ENCODE data around the gene SDCCAG8.

The SDCCAG8 gene

DNA sequence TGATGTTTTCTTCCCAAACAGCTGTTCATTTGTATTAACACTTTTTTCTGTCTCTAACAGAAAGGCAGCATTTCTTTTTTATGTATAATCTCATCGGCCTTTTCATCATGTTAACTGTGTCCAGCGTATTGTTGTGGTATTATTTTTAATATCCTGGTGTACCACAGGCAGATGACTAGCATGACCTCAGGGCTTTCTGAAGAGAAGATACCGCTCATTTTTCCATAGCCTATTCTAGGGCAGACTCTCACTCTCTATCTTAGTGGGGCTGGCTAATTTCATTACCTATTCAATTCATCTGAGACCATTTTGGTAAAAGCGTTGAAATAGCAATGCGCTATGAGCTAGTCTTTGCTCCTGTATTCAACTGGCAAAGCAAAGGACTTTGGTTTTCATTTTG, 209.9 kb downstream of the SDCCAG8 start:
- DNase-seq: no peak

DNA sequence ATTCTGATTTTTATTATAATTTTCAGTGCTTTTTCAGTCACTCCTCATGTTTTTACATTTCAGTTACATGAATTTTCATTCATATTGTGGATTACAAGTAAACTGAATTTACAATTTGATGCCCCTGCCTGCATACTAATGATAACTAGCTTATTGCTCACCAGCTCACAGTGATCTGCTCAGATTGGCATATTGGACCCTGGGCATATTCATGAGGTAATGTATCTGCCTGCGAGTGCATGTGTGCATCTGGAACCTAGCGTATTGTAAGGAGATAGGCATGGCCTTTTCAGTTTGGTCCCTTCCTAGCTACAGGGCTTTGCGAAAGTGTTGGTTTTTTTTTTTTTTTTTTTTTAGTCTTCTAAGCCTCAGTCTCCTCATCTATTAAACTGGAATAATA, 213.7 kb downstream of the SDCCAG8 start:
- DNase-seq: no peak

DNA sequence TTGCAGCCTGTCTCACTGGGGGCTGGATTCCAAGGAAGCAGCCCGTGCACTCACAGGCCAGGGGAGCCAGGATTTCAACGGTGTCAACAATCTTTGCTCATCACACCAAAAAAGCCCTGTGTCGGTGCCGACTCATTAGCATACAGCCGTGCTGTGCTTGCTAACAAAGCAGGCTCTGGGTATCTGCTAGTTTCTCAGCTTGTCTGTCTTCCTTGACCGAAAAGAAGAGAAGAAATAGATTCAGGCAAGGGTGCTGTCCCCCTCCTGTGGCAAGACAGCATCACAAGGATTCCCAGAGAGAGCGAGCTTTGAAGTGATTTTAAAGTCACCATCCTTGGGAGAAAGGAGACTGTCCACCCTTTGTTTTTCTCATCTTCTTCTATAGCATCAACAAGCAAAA, 214.7 kb downstream of the SDCCAG8 start:
- DNase-seq: no peak

DNA sequence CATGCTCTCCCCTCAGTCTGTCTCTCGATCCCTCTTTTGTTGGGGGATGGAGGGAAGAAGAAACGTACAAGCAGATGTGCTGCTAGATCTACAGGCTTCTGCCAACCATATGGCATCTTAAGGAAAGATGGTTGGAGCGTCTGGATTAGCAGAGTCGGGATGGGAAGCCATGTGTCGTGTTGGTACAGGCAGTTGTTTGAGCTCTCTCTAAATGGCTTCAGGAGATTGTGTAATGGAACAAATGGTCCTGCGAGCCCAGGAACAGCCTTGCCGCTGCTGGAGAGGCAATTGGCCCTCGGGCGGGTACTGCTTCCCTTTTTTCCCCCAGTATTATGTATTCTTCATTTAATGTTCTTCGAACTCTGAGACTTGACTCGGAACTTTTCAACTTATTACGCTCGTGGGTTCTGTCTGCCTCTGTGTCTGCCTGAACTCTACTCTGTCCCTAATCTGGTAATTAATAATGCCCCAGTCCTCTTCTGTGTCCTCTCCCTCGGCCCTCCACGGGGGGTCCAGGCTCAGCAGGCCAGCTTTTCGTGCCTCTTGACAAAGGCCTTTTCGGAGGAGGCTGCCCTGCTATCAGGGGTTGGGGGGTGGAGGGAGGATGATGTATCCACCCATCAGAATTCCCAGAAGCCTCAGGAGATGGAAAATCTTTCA, 215.3 kb downstream of the SDCCAG8 start:
- DNase-seq: no peak

DNA sequence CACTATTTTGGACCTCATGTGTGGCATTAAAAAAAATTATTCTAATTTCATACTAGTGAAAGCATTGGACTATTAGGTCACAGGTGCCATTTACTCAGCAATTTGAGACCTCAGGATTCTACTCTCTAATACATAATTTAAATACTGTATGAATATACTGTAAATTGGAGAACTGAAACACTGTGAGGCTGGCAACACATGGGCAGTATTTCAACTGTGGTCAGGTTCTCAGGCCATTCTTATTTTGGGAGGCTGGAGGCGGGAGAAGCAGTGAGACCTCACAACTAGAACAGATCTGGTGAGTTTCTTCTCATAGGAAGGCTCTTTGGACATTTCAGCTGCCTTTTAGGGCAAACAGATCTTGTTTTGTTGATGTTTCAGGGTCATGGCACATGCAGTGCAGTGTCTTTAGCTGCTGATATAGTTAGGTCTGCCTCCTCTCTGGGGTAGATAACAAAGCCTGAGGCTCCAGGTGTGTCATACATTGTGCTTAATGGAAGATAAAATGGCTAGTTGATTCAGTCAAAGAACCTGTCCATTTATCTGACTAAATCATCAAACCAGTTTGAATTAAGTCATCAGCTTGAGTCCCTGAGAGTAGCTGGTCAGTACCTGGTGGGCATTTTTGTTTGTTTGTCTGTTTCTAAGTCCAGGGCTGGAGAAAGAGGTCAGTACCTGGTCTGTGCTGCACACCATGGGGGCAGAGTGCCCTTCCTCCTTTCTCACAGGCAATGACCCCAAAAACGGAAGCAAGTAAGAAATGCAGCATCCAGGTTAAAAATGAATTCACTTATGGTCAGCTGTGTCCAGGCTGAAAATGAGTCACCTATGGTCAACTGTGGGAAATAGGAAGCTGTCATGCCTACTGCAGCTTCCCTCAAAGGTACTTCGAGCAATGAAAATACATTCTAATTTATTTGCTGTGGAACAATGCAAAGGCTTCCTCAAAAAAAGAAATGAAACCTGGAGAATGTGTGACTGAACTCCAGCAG, 216.2 kb downstream of the SDCCAG8 start:
- DNase-seq: no peak

DNA sequence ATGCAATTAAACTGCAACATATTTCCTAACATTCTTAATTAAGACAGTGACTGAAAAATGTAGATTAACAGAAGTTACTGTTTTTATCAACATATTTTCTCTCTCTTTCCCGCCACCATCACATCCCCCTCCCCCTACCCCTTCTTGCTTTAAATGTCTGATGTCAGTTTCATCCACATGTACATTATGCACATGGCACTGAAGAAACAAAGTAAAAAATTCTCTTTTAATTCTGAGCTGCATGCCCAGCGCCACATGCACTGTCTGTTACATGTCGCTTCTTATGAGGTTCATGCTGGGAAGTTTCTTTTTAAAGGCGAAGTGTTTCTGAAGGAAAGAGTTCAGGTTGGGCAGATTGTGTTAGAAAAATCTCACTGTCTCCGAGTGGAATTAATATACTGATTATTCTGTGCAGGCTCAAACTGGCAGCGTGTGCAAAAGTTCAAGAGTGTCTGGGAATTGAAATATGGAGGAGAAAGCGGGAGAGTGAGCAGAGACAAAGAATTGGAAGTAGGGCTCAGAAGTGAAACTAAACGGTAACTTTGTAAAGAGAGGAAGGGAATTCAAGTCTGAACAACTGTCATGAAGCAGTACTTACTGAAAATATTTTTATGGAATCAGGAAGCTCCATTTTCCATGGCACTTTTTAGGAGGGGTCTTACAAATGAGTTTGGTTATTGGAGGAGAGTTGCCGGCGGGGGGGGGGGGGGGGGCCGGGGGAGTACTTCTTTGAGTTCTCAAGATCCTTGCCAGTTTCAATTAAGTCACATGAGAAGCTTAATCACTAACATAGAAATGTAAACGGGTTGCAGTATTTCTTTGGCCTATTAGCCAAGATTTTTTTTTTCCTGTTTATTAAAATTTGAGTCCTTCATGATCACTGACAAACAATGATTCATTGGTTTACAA, 217.6 kb downstream of the SDCCAG8 start:
- DNase-seq: no peak

DNA sequence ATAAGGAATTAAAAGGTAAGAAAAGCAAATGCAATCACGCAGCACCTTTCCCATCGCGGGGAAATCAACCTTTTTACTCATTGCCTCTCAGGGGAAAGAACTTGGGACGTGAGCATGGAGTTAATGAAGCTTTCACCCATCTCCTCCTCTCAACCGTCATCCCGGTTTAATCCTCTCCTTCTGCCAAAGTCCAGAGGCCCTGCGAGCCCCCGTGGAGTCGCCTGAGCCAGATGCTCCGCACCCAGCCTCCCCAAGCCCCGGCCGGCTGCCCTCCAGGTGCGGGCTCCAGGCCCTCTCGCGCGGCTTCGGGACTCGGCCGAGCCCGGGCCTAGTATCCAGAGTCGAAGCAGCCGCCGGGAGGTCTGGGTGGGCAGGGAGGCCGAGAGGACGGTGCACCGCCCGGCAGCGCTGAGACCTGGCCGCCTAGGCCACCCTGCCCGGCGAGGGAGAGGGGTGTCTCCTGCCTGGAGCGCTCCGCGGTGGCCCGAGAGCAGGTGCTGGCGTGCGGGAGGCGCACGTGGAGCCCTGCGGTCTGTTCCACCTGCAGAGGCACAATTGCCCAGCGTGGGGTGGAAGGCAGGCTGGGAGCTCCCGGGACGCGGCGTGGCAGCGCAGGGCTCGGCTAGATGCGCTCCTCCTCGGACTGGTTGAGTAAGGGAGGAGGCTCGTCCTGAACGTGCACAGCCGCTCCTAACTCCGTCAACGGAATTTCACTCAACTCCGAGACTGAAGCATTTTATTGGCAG, 218.5 kb downstream of the SDCCAG8 start:
- no peak for DNase-seq

DNA sequence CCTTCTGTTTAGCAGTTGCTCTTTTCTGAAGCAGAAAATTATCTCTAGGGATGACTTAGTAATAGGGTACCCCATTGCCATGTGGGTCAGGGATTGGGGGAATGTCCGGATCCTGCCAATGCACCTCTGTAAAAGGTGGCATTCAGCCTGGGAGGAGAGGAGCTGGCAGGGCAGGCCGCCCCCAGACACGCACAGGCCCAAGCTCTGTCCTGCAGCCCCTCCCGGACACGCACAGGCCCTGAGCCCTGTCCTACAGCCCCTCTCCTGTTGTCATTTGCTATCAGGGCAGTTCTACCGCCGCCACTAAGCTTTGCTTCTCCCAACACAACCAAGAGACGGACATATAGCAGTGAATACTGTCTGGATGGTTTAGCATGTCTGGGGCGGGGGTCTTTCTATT, 219.1 kb downstream of the SDCCAG8 start:
- no peak for DNase-seq

DNA sequence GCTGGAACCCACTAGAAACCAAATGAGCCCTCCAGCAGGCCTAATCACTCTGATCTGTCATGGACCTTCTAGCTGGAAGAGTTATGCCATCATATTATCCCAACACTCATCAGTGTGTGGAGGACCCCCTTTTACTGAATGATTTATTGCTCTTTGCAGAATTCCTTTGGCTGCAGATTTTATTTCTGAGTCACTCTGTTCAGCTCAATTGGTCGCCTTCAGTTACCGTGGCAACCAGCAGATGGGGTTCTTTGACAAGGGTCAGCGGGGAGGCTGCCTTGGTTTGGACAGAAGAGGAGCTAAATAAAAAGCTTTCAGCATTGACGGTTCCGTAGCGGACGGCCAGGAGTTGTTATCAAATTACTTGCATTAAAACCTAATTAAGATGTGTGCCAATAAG, 220.1 kb downstream of the SDCCAG8 start:
- no peak for DNase-seq

DNA sequence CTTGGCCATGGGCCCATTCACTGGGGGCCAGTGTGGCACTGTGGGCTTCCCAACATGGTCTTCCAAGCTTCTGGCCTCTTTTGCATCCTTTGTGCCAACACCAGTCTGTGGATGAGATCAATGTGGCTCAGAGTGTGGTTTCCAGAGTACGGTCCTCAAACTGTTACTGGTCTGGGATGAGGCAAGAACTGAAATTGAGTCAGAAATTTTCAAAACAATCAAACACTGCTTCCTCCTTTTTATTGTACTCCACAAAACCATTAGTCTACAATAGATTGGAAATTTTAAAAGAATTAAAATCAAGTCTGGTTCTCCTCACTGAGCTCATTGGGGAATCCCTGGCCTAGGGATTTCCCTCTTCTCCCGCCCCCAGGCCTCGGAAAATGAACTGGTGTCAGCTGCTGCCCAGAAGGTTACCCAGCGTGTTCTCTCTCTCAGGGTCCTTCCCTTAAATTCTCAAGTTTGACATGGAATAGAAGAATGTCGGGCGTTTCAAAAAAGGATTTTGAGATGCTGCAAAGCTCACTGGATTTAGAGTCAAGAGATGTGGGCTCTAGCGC, 222.0 kb downstream of the SDCCAG8 start:
- DNase-seq: no peak

DNA sequence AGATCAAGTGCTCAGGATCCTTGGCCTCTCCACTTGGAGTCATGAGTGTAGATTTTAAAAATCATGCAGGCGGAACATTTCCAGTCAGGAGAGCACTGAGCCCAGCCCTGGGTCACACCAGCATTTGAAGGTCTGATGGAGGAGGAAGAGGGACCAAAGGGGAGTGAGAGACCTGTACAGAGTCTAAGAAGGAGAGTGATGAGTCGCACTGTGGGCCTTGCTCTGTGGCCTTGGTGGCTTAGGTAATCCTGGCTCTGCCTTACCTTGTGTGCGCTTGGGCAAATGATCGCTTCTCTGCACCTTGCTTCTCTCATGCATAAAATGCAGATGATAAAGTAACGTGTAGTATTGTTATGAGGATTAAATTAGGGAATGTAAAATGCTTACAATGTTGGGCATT, 225.3 kb downstream of the SDCCAG8 start:
- no peak for DNase-seq

DNA sequence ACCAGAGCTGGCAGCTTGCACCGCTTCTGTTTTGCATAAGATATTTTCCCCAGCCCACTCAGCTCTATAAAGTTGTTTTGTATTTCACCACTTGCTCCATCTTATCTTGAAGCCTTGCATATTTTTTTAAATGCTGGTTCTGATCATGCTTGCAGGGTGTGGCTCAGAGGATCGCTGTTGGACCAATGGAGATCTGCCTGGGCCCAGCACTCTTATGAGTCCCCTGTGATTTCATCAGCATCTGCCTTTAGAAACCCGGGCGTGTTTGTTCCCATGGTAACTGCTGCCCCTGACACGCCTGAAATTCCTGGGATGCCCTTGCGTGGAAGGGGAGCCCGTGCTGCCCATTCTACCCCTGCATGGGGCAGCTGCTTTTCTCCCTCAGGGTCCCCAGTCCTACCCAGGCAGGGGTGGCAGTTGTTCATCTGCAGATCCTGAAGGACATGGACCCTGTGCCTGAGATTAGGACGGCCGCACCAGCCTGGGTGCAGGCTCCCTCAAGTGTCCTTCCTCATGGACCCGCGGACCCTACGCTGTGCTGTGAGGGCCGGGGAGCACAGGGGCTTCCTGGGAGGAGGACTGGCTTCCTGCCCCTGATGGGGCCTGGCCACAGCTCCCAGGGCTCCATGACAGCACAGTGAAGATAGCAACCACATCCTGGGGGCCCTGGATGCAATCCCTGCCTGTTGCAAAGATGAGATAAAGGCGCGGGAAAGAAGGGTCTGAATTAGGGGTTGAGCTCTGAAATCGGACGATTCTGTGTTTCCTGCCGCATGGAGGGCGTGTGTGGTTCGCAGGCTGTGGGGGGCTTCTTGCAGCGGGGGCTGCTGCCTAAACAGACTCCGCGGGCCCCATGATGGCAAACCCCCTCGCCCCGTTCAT, 226.5 kb downstream of the SDCCAG8 start:
- DNase-seq: no peak

DNA sequence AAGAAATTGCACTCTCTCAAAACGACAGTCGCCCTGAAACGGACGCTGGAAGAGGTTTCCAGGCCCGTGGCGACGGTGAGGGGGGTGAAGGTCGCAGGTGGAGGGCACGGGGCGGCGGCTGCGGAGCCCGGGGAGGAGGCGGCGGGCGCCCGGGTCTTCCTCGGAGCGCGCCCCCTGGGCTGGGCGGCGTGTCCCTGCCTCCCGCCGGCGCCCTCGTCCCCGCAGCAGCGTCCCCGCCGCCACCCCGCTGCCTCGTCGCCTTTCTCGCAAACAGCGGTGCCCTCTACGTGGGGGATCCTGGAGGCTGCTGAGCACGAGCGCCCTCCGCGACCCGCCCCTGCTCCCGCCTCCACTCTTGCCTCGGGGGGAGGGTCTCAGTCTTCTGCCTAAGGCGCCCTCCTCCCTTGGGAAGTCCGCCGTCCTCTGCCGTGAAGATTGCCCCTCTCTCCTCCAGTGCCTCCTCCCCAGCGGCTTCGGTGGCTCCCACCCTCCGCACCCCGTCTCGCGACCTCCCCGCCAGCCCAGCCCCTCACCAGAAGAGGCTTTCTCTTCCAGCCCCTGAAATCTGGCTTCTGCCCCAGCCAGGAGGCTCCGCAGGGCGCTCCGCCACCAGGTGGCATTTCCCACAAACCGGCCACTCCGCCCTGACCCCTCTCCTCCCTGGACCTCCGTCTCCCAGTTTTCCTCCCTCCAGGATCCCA, 227.4 kb downstream of the SDCCAG8 start:
- no peak for DNase-seq

DNA sequence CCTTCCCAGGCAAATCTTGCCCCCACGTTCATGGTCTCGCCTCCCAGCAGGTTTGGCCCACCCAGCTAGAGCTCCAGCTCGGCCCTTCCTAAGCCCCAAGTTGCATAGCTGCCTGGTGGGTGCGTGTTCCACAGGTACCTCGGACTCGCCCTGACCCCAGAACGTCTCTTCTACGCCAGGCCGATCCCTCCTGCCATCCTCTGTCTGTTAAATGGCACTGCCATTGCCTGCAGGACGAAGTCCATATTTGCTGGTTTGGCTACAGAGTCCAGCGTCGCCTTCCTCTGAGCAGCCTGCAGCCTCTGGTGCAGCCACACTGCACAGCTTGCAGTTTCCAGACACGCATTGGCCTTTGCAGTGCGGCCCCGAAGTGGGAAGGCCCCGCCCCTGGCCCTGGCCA, 228.1 kb downstream of the SDCCAG8 start:
- DNase-seq: no peak

DNA sequence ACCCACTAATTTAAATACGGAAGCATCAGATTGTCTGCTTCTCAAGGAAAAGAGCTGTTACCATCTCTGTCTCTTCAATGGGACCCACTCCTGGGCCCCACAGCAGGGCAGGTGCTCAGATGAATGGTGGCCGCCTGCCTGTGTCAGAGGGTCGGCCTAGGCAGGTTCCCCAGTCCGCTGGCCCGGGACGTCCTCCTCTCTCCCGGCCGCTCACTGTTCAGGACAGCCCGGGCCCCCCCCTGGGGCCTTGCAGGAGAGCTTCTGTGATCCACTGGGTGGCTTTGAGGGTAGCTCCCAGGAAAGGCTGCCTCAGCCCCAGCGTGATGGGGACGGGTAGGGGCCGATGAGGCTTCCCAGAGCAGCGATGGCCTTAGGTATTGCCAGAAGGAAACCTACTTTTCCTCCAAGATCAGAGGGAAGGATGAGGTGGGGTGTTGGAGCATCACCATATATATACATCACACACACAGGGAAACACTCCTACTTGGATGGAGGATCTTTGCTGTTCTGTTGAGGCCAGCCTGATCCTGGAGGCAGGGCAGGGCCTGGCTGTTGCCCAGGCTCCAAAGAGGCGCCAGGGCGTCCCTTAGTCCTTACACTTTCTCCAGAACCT, 231.3 kb downstream of the SDCCAG8 start:
- DNase-seq: no peak

DNA sequence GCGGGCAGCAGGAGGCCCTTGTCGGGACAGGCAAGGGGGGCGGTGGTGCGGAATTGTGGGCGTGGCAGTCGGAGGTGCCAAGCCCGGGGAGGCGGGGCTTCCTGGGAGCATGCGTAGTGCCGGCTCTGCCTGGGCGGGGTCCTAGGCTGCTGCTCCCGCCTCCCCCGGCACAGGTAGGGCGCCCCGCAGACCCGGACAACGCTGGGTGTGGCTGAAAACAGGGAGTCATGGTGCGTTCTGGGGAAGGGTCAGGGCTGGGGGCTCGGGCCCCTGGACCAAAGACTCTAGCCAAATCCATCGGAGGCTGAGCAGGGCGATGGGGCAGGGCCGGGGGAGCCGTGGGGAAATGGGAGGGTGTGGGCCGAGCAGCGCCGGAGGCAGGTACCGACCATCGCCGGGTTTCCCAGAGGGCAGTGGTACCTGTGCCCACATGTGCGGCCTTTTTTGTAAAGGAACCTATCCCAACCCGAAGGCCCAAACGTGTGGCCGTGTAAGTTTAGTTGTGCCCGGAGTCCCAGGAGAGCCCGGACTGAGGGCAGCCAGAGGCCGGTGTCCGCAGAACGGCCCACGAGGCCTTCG, 231.9 kb downstream of the SDCCAG8 start:
- peak; percentile 33 for DNase-seq

DNA sequence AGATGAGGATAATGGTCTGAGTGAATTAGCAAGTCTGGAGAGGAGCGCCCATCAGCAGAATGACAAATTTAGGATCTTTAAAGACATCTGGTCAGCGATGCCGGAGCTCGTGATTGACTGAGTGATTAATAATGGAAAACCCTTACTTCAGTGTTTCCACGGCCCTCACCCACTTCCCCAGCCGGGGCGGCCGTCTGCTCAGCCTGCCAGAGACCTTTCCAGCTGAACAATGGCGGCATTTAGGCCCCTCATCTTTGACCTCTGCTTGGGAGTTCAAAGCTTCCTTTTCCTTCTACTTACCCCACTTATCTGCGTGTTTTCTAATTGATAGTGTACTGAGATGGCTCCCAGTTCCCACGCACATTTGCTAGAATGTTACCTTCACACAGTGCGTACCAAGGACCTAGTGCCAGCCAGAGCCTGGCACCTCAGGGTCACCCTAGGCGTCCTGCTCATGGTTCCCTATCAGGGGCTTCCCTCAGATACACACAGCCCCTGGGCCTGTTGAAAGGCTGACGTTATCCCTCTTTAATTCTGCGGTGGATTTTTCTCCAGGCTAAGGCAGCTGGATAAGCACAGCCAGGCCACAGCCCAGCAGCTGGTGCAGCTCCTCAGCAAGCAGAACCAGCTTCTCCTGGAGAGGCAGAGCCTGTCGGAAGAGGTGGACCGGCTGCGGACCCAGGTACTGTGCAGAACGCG, 232.8 kb downstream of the SDCCAG8 start:
- no peak for DNase-seq

DNA sequence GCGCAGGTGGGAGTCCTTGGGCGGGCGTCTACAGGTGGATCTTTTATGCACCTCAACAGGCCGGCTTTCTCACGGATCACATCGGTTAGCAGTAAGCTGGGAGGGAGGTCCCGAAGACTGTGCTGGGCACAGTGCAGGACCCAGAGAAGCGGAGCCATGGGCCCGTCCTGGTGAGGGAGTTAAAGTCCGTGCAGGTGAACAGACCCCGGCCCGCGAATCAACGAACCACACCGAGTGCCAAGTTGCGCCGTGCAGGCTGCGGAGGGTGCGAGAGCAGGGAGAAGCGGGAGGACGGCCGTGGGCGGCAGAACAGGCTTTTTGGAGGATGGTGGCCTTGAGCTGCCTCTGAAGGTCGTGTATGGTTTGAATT, 233.3 kb downstream of the SDCCAG8 start:
- no peak for DNase-seq
